ENCODE measurements around the gene NID2. TPM values are rescaled to one million over a fixed set of nuclear protein-coding genes. Genes with fewer than 3 reads are reported as not detected.

The NID2 gene
- total and polyA plus RNA-seq, 7 experiments from 2014 or later: 0.35 to 0.94 (median 0.42) TPM; not detected in 4

DNA sequence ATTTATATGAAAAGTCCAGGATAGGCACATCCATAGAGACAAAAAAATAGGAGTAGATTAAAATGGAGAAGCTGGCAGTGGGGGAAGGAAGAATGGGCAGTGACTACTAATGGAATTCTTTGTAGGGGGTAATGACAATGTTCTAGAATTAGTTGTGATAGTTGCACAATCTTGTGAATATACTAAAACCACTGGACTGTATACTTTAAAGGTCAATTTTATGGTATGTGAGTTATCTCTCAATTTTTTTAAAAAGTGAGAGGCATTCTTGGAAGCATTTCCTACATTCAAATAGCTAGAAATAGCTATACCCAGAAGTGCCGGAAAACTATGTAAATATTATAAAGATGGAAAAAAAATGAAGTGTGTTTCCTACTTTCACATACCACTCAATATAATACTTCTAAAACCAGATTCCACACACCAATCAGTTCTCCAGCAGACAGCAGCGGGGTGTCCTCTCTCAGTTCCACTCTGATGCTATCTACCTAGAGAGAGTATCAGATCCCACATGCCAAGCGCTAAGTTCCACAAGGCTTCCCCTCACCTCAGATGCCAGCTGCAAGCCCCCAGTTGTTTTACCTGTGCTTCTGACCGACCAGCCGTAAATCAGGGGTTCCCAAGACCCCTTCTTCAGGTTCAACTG lies 41.7 kb upstream of the NID2 start:
- no peak overlapping the region for H3K4me3 Mint-ChIP-seq
- ChIA-PET CTCF (no interaction called here), POLR2A (no interaction called here)
- H3K4me1 Mint-ChIP-seq: no peaks in the 10 kb centered on the region
- no peak overlapping the region for H3K27ac Mint-ChIP-seq
- H3K36me3 Mint-ChIP-seq: no peaks in the 10 kb centered on the region
- DNase-seq: no peak
- Histone ChIP-seq H3K27me3 (ENCODE audit: control insufficient read depth in 2 of 2, insufficient read depth in 2 of 2, low read length in 2 of 2) (no peaks in the 10 kb centered on the region), H3K36me3 (ENCODE audit: control insufficient read depth in 2 of 3, insufficient read depth in 3 of 3, low read length in 3 of 3) (no peaks in the 10 kb centered on the region), H3K4me3 (ENCODE audit: low read length) (no peak overlapping the region), H3K4me1 (ENCODE audit: control insufficient read depth in 2 of 2, insufficient read depth in 2 of 2, low read length in 2 of 2) (no peaks in the 10 kb centered on the region), H3K9me3 (ENCODE audit: control insufficient read depth in 2 of 3, low read length in 3 of 3) (no peaks in the 10 kb centered on the region), H3K27ac (ENCODE audit: low read depth, low read length) (no peak overlapping the region)
- peaks cover 0 to 4% (median 0%) of the 10 kb centered on the region in 11 donors for H3K9me3 Mint-ChIP-seq
- peaks cover 0 to 13% (median 9%) of the 10 kb centered on the region in 5 donors for H3K27me3 Mint-ChIP-seq
- ATAC-seq: no peak
- intact Hi-C loops (cut with micrococcal nuclease): no loop called here

GRCh38 chr14:52108823-52109222 lies 40.0 kb upstream of the NID2 start:
- Mint-ChIP-seq H3K27ac (no peak overlapping the region), H3K9me3 (peaks cover 0 to 4% (median 0%) of the 10 kb centered on the region in 11 donors), H3K4me3 (no peak overlapping the region), H3K36me3 (no peaks in the 10 kb centered on the region), H3K4me1 (no peaks in the 10 kb centered on the region), H3K27me3 (peaks cover 3 to 13% (median 11%) of the 10 kb centered on the region in 5 donors)
- no peaks in the 10 kb centered on the region for H3K27me3 ChIP-seq (ENCODE audit: control insufficient read depth in 2 of 2, insufficient read depth in 2 of 2, low read length in 2 of 2)
- H3K27ac ChIP-seq (ENCODE audit: low read depth, low read length): no peak overlapping the region
- H3K9me3 ChIP-seq (ENCODE audit: control insufficient read depth in 2 of 3, low read length in 3 of 3): no peaks in the 10 kb centered on the region
- intact Hi-C loops (cut with micrococcal nuclease): no loop called here
- H3K4me3 ChIP-seq (ENCODE audit: low read length): no peak overlapping the region
- DNase-seq: no peak
- no peaks in the 10 kb centered on the region for H3K4me1 ChIP-seq (ENCODE audit: control insufficient read depth in 2 of 2, insufficient read depth in 2 of 2, low read length in 2 of 2)
- no peaks in the 10 kb centered on the region for H3K36me3 ChIP-seq (ENCODE audit: control insufficient read depth in 2 of 3, insufficient read depth in 3 of 3, low read length in 3 of 3)
- CTCF ChIA-PET: no interaction called here
- POLR2A ChIA-PET: no interaction called here
- ATAC-seq: no peak

GRCh38 chr14:52106840-52107239 lies 38.0 kb upstream of the NID2 start:
- Histone ChIP-seq H3K36me3 (ENCODE audit: control insufficient read depth in 2 of 3, insufficient read depth in 3 of 3, low read length in 3 of 3) (no peaks in the 10 kb centered on the region), H3K4me1 (ENCODE audit: control insufficient read depth in 2 of 2, insufficient read depth in 2 of 2, low read length in 2 of 2) (no peaks in the 10 kb centered on the region), H3K27me3 (ENCODE audit: control insufficient read depth in 2 of 2, insufficient read depth in 2 of 2, low read length in 2 of 2) (no peaks in the 10 kb centered on the region), H3K9me3 (ENCODE audit: control insufficient read depth in 2 of 3, low read length in 3 of 3) (no peaks in the 10 kb centered on the region), H3K27ac (ENCODE audit: low read depth, low read length) (no peak overlapping the region), H3K4me3 (ENCODE audit: low read length) (no peak overlapping the region)
- H3K27me3 Mint-ChIP-seq: peaks cover 4 to 16% (median 11%) of the 10 kb centered on the region in 5 donors
- intact Hi-C loops (cut with micrococcal nuclease): no loop called here
- ATAC-seq (no peak), DNase-seq (no peak)
- peaks cover 0 to 2% (median 0%) of the 10 kb centered on the region in 11 donors for H3K9me3 Mint-ChIP-seq
- CTCF ChIA-PET: interaction anchor here (0.7 kb wide), 1 partner anchor 9 kb away, joined by 3 read pairs; no protein-coding TSS in a partner anchor
- POLR2A ChIA-PET: no interaction called here
- no peaks in the 10 kb centered on the region for H3K4me1 Mint-ChIP-seq
- no peaks in the 10 kb centered on the region for H3K36me3 Mint-ChIP-seq
- no peak overlapping the region for H3K4me3 Mint-ChIP-seq
- H3K27ac Mint-ChIP-seq: no peak overlapping the region

DNA sequence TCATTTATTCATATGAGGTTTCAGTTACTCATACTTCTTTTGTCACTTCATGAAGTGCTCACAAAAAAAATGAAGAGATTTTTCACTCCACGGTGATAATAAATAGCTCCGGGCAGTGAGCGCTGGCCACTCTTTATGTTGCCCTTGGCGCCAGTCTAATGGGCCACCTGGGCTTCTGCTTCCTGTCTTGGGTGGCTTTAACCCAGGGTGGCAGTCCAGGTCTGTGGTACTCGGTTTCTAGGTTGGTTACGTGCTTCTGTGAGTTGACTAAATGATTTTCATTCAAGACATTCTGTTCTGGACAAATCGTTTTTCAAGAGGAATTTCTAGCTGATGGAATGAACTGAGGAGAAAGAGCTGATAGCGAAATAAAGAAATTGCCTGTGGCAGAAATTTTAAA lies 34.6 kb upstream of the NID2 start:
- ATAC-seq: no peak
- no peaks in the 10 kb centered on the region for H3K9me3 ChIP-seq (ENCODE audit: control insufficient read depth in 2 of 3, low read length in 3 of 3)
- Mint-ChIP-seq H3K4me3 (no peak overlapping the region), H3K4me1 (no peaks in the 10 kb centered on the region), H3K36me3 (no peaks in the 10 kb centered on the region), H3K9me3 (peaks cover 0 to 2% (median 0%) of the 10 kb centered on the region in 11 donors), H3K27me3 (peaks cover 0 to 23% (median 9%) of the 10 kb centered on the region in 5 donors), H3K27ac (no peak overlapping the region)
- no peaks in the 10 kb centered on the region for H3K27me3 ChIP-seq (ENCODE audit: control insufficient read depth in 2 of 2, insufficient read depth in 2 of 2, low read length in 2 of 2)
- DNase-seq: no peak
- H3K36me3 ChIP-seq (ENCODE audit: control insufficient read depth in 2 of 3, insufficient read depth in 3 of 3, low read length in 3 of 3): no peaks in the 10 kb centered on the region
- H3K27ac ChIP-seq (ENCODE audit: low read depth, low read length): no peak overlapping the region
- ChIA-PET POLR2A (no interaction called here), CTCF (no interaction called here)
- H3K4me3 ChIP-seq (ENCODE audit: low read length): no peak overlapping the region
- intact Hi-C loops (cut with micrococcal nuclease): no loop called here
- no peaks in the 10 kb centered on the region for H3K4me1 ChIP-seq (ENCODE audit: control insufficient read depth in 2 of 2, insufficient read depth in 2 of 2, low read length in 2 of 2)

DNA sequence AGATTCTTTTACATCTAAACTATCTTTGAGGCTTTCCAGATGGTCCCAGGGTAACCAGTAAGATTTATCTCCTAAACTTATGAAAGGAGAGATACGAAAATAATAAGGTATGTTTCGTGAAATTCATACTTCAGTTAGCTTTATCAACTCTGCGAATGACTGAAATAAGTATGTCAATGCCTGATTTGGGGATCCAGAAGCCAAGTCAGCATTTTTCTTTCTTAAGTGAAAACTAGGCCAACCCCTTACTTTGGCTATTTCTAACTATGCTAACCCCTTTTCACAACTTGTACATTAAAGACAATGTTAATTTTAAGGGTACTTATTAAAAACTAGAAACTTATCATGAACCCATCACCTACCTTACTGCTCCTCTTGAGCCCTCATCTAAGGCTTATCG lies 26.9 kb upstream of the NID2 start:
- intact Hi-C loops (cut with micrococcal nuclease): no loop called here

DNA sequence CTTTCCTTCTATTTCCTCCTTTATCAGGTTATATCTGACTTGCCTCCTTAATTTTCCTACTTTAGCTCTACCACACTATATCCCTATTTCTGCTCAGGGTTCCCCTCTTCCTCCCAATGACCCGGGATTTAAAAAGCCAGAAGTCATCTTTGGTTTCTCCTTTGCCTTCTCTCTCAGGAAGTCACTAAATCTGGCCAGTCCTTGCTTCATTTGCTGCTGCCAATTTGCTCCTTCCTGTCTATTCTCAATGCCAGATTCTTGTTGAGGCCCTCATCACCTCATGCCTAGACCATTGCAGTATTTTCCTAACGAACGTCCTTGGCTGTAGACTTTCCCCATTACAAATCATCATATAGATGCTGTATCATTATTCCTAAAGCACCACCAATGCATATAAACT lies 26.5 kb upstream of the NID2 start:
- Mint-ChIP-seq H3K36me3 (no peaks in the 10 kb centered on the region), H3K4me3 (no peak overlapping the region), H3K27ac (no peak overlapping the region), H3K4me1 (no peaks in the 10 kb centered on the region), H3K27me3 (peaks cover 0 to 44% (median 10%) of the 10 kb centered on the region in 5 donors), H3K9me3 (peaks cover 0 to 3% (median 0%) of the 10 kb centered on the region in 11 donors)
- ChIA-PET CTCF (no interaction called here), POLR2A (no interaction called here)
- no peaks in the 10 kb centered on the region for H3K36me3 ChIP-seq (ENCODE audit: control insufficient read depth in 2 of 3, insufficient read depth in 3 of 3, low read length in 3 of 3)
- DNase-seq (no peak), ATAC-seq (no peak)
- intact Hi-C loops (cut with micrococcal nuclease): no loop called here
- no peaks in the 10 kb centered on the region for H3K27me3 ChIP-seq (ENCODE audit: control insufficient read depth in 2 of 2, insufficient read depth in 2 of 2, low read length in 2 of 2)
- no peak overlapping the region for H3K27ac ChIP-seq (ENCODE audit: low read depth, low read length)
- no peaks in the 10 kb centered on the region for H3K9me3 ChIP-seq (ENCODE audit: control insufficient read depth in 2 of 3, low read length in 3 of 3)
- H3K4me1 ChIP-seq (ENCODE audit: control insufficient read depth in 2 of 2, insufficient read depth in 2 of 2, low read length in 2 of 2): no peaks in the 10 kb centered on the region
- no peak overlapping the region for H3K4me3 ChIP-seq (ENCODE audit: low read length)

More for the DNA sequence above, 26.9 kb upstream of the NID2 start:
- H3K27me3 Mint-ChIP-seq: peaks cover 0 to 41% (median 5%) of the 10 kb centered on the region in 5 donors
- POLR2A ChIA-PET: no interaction called here
- Histone ChIP-seq H3K36me3 (ENCODE audit: control insufficient read depth in 2 of 3, insufficient read depth in 3 of 3, low read length in 3 of 3) (no peaks in the 10 kb centered on the region), H3K4me1 (ENCODE audit: control insufficient read depth in 2 of 2, insufficient read depth in 2 of 2, low read length in 2 of 2) (no peaks in the 10 kb centered on the region), H3K27ac (ENCODE audit: low read depth, low read length) (no peak overlapping the region), H3K27me3 (ENCODE audit: control insufficient read depth in 2 of 2, insufficient read depth in 2 of 2, low read length in 2 of 2) (no peaks in the 10 kb centered on the region), H3K9me3 (ENCODE audit: control insufficient read depth in 2 of 3, low read length in 3 of 3) (no peaks in the 10 kb centered on the region), H3K4me3 (ENCODE audit: low read length) (no peak overlapping the region)
- H3K4me3 Mint-ChIP-seq: no peak overlapping the region
- CTCF ChIA-PET: no interaction called here
- DNase-seq: no peak
- no peak for ATAC-seq
- no peaks in the 10 kb centered on the region for H3K36me3 Mint-ChIP-seq
- no peaks in the 10 kb centered on the region for H3K9me3 Mint-ChIP-seq
- no peaks in the 10 kb centered on the region for H3K4me1 Mint-ChIP-seq
- no peak overlapping the region for H3K27ac Mint-ChIP-seq

DNA sequence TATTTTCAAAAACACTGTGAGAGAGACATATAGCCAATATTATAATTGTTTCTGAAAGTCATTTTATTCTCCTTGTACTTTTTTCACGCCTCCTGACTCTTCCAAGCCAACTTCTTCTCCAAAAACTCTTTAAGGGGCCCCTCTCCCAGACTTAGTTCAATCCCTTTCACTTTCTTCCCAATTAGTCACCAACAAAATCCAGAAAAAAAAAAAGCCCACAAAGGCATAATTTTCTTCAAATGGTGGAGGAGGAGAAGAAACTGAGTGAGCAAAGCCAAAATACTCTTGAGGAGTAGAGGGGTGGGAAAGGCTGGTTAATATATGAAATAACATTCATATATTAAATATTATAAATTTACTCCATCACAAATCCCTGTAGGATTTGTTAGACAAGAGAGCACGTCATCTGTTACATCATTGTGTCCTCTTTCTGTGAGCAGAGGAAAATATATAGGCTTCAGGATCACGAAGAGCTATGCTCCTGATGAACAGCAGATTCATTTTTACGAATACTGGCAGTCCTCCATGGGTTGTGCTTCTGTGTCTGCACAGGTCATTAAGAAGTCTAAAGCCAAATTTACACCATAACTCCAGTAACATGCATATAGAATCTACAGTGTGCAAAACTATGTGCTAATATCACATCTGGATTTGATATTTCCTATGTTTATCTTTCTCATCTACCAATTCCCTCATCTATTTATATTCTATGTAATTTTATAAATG lies 25.9 kb upstream of the NID2 start:
- Histone ChIP-seq H3K9me3 (ENCODE audit: control insufficient read depth in 2 of 3, low read length in 3 of 3) (no peaks in the 10 kb centered on the region), H3K36me3 (ENCODE audit: control insufficient read depth in 2 of 3, insufficient read depth in 3 of 3, low read length in 3 of 3) (no peaks in the 10 kb centered on the region), H3K27ac (ENCODE audit: low read depth, low read length) (no peak overlapping the region), H3K4me1 (ENCODE audit: control insufficient read depth in 2 of 2, insufficient read depth in 2 of 2, low read length in 2 of 2) (no peaks in the 10 kb centered on the region), H3K27me3 (ENCODE audit: control insufficient read depth in 2 of 2, insufficient read depth in 2 of 2, low read length in 2 of 2) (no peaks in the 10 kb centered on the region), H3K4me3 (ENCODE audit: low read length) (no peak overlapping the region)
- ChIA-PET POLR2A (no interaction called here), CTCF (no interaction called here)
- ATAC-seq: no peak
- Mint-ChIP-seq H3K27ac (no peak overlapping the region), H3K4me3 (no peak overlapping the region), H3K4me1 (no peaks in the 10 kb centered on the region), H3K36me3 (no peaks in the 10 kb centered on the region), H3K27me3 (peaks cover 0 to 47% (median 13%) of the 10 kb centered on the region in 5 donors), H3K9me3 (peaks cover 0 to 5% (median 0%) of the 10 kb centered on the region in 11 donors)
- intact Hi-C loops (cut with micrococcal nuclease): no loop called here
- DNase-seq: no peak
